Posterior vena cava (tissue), 2 donors: ENCODE measurements around the gene RTP3. TPM values are rescaled to one million over a fixed set of nuclear protein-coding genes. Genes with fewer than 3 reads are reported as not detected.
"Not testable (repeated sequence)": the region's sequence is repeated elsewhere in the genome, so short reads cannot be mapped to it uniquely, and the experiment has no call there.

Source experiments
- DNase-seq: peaks from one replicate; pipeline ENCODE4 v3.0.0-alpha.2; 2020; ENCODE audit warnings: low spot score
- intact Hi-C, 2 donors: fragments of 100-400 bp; cut with DNase I; formaldehyde crosslinking; loops; one replicate each; pipeline versions ENCODE4 v1.14.1 to v1.14.2; 2022 to 2023
- total RNA-seq, 2 donors: library from RNA; stranded (reverse); fragmentation: NEBNext Ultra II Directional; extraction: Animal tissue kit (Norgen Biotek cat#: 25700); gene quantifications; one replicate each; pipeline ENCODE4 v1.2.1, GENCODE V29; 2021
- donor health status: DM: yes; HTN: yes; CAD: no.
- donor health status: DM: yes; HTN: yes; CAD: no.

The RTP3 gene
- total RNA-seq, 2 donors from 2014 or later, result not detected

GRCh38 chr3:46538803-46539442 lies 41.1 kb downstream of the RTP3 start:
- intact Hi-C loops, result no loop called here

DNA sequence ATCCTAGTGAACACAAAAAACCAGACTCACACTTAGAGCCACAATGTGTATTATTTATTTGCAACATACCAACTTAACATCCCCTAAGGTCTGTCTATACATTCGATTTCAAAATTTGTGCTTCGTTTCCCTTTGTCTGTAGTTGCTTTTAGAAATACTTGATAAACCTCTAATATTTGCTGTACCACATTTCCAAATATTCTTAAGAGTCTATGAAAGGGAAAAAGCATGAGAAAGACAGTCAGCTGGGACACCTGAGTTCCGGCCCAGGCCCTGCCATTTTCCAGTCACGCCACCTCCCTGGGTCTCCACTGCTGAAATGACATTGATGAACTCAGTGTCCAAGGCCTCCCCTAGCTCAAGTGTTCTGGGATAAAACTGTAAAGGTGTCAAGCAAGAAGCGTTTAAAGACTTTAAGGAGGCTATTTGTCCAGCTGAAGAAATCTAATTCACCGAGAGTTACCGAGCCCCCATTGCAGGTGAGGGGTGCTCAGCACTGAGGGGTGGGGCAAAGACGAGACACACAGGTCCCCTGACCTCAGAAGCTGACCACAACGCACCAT lies 41.7 kb downstream of the RTP3 start:
- intact Hi-C loops, result no loop called here
- DNase-seq, result no peak

More at GRCh38 chr3:46538803-46539442, 41.1 kb downstream of the RTP3 start:
- DNase-seq, result peak; percentile 87

DNA sequence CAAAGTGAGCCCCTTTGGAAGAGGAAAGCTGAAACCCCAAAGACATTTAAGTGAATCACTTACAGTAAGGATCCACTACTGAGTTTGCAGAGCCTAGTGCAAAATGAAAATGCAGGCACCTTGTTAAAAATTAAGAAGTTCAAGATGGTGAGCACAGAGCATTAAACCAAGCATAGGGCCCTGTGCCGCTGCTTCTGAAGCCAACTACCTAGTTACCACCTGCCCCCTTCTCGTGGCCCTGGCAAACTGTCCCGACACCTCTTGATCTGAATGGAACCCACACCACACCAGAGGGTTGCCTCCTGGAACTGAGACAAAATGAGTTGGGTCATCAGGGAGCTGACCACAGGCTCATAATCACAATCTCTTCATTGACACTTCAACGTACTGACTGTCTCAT lies 42.8 kb downstream of the RTP3 start:
- DNase-seq, result no peak
- intact Hi-C loops, result no loop called here

DNA sequence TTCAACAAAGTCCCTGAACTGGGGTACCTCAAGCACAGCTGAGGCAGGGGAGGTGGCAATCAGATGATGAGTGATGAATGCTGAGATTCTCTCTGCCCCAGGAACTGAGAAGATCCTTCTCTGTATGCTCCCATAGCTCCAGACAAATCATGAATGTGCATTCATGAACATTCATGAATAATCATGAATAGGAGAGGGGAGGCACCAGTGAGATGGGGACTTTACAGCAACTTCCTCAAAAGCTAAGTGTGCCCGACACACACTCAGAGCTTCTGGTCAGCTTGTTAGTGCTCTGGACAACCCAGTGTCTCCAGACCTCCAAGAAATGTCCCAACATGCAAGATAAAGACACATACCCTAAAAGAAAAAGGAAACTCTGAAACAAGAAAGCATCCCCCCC lies 44.1 kb downstream of the RTP3 start:
- DNase-seq, result no peak
- intact Hi-C loops, result no loop called here

GRCh38 chr3:46542344-46542743 lies 44.6 kb downstream of the RTP3 start:
- DNase-seq, result no peak
- intact Hi-C loops, result no loop called here

- DNase-seq, result no peak
- intact Hi-C loops, result no loop called here
Observed at GRCh38 chr3:46542801-46543201, 45.0 kb downstream of the RTP3 start.

GRCh38 chr3:46544771-46545503 lies 47.2 kb downstream of the RTP3 start:
- DNase-seq, result no peak
- intact Hi-C loops, result no loop called here

- intact Hi-C loops, result no loop called here
- DNase-seq, result no peak
Observed at GRCh38 chr3:46545818-46546630, 48.2 kb downstream of the RTP3 start.

- no peak for DNase-seq
- intact Hi-C loops, result no loop called here
Observed at GRCh38 chr3:46546896-46547440, 49.2 kb downstream of the RTP3 start.

GRCh38 chr3:46548611-46549010 lies 50.8 kb downstream of the RTP3 start:
- not testable (repeated sequence) for DNase-seq

GRCh38 chr3:46549408-46549904 lies 51.7 kb downstream of the RTP3 start:
- DNase-seq, result no peak
- intact Hi-C loops, result no loop called here

More at GRCh38 chr3:46548611-46549010, 50.8 kb downstream of the RTP3 start:
- intact Hi-C loops, result not testable (repeated sequence)

GRCh38 chr3:46549989-46550388 lies 52.2 kb downstream of the RTP3 start:
- intact Hi-C loops, result no loop called here
- DNase-seq, result no peak

Other genes with a start within 250 kb of the RTP3 start
- gene CCR2, start 143.9 kb upstream of the RTP3 start, total RNA-seq, result 1 to 10 TPM; 1.7 to 2.5 TPM
- 1 to 10 TPM; 1.9 to 2.1 TPM for gene CCR5, start 127.0 kb upstream of the RTP3 start, total RNA-seq
- 1 to 10 TPM; 2.0 to 2.4 TPM for gene CCRL2, start 90.7 kb upstream of the RTP3 start, total RNA-seq
- 1 to 10 TPM; 3.6 to 3.7 TPM for gene LTF, start 33.1 kb upstream of the RTP3 start, total RNA-seq
- 1 to 10 TPM; 1.9 to 5.7 TPM for gene LRRC2, start 68.3 kb downstream of the RTP3 start, total RNA-seq
- under 1 TPM in 1 of 2 donors, not detected in 1; 0.28 TPM for gene FAM240A, start 114.5 kb downstream of the RTP3 start, total RNA-seq
- gene ALS2CL, start 195.7 kb downstream of the RTP3 start, total RNA-seq, result 10 to 100 TPM; 12.1 to 12.5 TPM
- 1 to 10 TPM; 1.4 TPM for gene TMIE, start 203.4 kb downstream of the RTP3 start, total RNA-seq
- not detected for gene PRSS50, start 219.9 kb downstream of the RTP3 start, total RNA-seq